CD4-positive, alpha-beta T cell treated with Interferon alpha-2 for 1 hour (primary cell): ENCODE results near the gene REC114.
"Not testable (repeated sequence)": the region's sequence is repeated elsewhere in the genome, so short reads cannot be mapped to it uniquely, and the experiment has no call there.

Experiments
- DNase-seq, 2 donors: peaks; one replicate each; pipeline ENCODE4 v3.0.0-alpha.2; 2020 to 2022

The REC114 gene

GRCh38 chr15:73538123-73538522, 95.2 kb downstream of the REC114 start:
- no peak for DNase-seq

GRCh38 chr15:73538563-73539211, 95.7 kb downstream of the REC114 start:
- DNase-seq = no peak

- DNase-seq = no peak
Observed at GRCh38 chr15:73539212-73540128, 96.5 kb downstream of the REC114 start.

GRCh38 chr15:73540161-73540560, 97.2 kb downstream of the REC114 start:
- no peak for DNase-seq

- no peak for DNase-seq
Observed at GRCh38 chr15:73541479-73541878, 98.5 kb downstream of the REC114 start.

- DNase-seq = not testable (repeated sequence)
Observed at GRCh38 chr15:73548925-73549324, 106.0 kb downstream of the REC114 start.

- DNase-seq = no peak
Observed at GRCh38 chr15:73550190-73550589, 107.2 kb downstream of the REC114 start.

GRCh38 chr15:73555080-73555479, 112.1 kb downstream of the REC114 start:
- no peak for DNase-seq

- no peak for DNase-seq
Observed at GRCh38 chr15:73558529-73558928, 115.6 kb downstream of the REC114 start.

- peak in 1 of 2 donors; percentile 59 for DNase-seq
Observed at GRCh38 chr15:73560501-73561117, 117.6 kb downstream of the REC114 start.

GRCh38 chr15:73564255-73564654, 121.3 kb downstream of the REC114 start:
- DNase-seq = no peak

- DNase-seq = no peak
Observed at GRCh38 chr15:73567020-73567419, 124.1 kb downstream of the REC114 start.

- DNase-seq = no peak
Observed at GRCh38 chr15:73568564-73569280, 125.8 kb downstream of the REC114 start.

GRCh38 chr15:73569361-73569760, 126.4 kb downstream of the REC114 start:
- DNase-seq = no peak

- no peak for DNase-seq
Observed at GRCh38 chr15:73570355-73571032, 127.5 kb downstream of the REC114 start.

GRCh38 chr15:73571346-73571745, 128.4 kb downstream of the REC114 start:
- no peak for DNase-seq

GRCh38 chr15:73572296-73572695, 129.3 kb downstream of the REC114 start:
- no peak for DNase-seq

- DNase-seq = no peak
Observed at GRCh38 chr15:73573037-73573436, 130.1 kb downstream of the REC114 start.

- DNase-seq = no peak
Observed at GRCh38 chr15:73573572-73573971, 130.6 kb downstream of the REC114 start.

GRCh38 chr15:73575636-73576247, 132.8 kb downstream of the REC114 start:
- no peak for DNase-seq

GRCh38 chr15:73577593-73577992, 134.6 kb downstream of the REC114 start:
- DNase-seq = not testable (repeated sequence)

- no peak for DNase-seq
Observed at GRCh38 chr15:73578026-73578425, 135.1 kb downstream of the REC114 start.
